Fibroblast of upper back skin (primary cell): ENCODE results near the gene ACADSB.

ENCODE experiments used
- DNase-seq: peaks from one replicate; pipeline ENCODE4 v3.0.0-alpha.2; 2013

The ACADSB gene

GRCh38 chr10:123007558-123008354 is 1.1 kb upstream of the ACADSB start:
- peak; percentile 11 for DNase-seq

GRCh38 chr10:123009105-123009820 is 457 bp downstream of the ACADSB start:
- no peak for DNase-seq

- no peak for DNase-seq
These were observed 3.2 kb downstream of the ACADSB start for GRCh38 chr10:123011987-123012386.

DNA sequence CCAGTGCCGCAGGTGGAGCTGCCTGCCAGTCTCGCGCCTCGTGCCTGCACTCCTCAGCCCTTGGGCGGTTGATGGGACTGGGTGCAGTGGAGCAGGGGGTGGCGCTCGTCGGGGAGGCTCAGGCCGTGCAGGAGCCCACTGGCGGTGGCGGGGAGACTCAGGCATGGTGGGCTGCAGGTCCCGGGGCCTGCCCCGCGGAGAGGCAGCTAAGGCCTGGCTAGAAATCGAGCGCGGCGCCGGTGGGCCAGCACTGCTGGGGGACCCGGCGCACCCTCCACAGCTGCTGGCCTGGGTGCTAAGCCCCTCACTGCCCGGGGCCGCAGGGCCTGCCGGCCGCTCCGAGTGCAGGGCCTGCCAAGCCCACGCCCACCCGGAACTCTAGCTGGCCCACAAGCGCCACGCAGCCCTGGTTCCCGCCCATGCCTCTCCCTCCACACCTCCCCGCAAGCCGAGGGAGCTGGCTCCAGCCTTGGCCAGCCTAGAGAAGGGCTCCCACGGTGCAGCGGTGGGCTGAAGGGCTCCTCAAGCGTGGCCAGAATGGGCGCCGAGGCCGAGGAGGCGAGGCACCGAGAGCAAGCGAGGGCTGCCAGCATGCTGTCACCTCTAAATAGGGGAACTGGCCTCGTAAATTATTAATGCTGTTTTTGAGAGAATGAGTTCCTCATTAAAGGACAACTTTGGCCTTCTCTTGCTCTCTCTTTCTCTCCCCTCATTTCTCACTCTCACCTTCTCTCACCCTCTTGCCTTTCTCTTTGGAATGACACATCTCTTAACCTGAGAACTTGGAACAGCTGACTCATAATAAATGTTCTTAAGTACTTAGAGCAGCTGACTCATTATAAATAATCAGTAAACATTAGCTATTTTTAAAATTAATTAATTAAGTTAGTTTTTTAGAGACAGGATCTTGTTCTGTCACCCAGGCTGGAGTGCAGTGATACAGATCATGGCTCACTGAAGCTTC is 4.9 kb downstream of the ACADSB start:
- no peak for DNase-seq

DNA sequence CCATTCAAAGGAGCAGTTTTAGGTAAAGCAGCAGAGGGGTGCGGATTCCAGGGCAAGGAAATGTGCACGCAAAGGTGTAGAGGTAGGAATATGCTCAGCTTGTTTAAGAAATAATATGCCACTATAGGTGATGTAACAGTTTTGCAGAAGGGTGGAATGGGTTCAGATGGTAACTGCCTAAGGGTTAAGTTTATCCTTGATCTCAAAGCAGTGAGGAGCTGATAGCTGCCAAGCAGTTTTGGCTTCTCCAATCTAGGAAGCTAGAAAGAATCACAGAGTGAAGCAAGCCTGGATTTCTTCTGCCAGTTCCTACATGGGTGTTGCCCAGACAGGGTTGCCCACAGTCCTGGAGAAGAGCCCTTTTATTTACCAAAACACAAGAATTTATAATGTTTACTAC is 6.0 kb downstream of the ACADSB start:
- no peak for DNase-seq

GRCh38 chr10:123016228-123016627 is 7.4 kb downstream of the ACADSB start:
- no peak for DNase-seq

DNA sequence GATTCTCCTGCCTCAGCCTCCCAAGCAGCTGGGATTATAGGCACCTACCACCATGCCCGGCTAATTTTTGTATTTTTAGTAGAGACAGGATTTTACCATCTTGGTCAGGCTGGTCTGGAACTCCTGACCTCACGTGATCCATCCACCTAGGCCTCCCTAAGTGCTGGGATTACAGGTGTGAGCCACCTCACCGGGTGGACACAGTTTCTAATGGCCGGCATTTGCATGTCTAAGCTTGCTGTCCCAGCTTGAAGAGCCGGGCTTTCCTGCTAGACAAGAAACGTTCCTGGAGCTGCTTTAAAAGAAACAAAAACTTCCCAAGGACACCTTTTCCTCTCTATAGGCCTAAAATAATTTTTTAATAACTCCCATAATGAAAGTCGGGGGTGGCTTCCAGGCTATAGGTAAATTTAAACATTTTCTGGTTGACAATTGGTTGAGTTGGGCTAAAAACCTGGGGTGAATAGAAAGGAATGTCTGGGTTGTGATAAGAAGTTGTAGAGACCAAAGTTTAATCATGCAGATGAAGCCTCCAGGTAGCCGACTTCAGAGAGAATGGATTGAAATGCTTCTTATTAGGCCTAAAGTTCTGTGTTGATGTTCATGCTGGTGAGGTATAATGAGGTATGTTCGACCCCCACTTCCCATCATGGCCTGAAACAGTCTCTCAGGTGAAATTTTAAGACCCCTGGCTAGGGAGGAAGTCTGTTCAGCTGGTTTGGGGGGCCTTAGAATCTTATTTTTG is 8.8 kb downstream of the ACADSB start:
- DNase-seq, result no peak

- no peak for DNase-seq
These were observed 9.7 kb downstream of the ACADSB start for GRCh38 chr10:123018531-123018930.

DNA sequence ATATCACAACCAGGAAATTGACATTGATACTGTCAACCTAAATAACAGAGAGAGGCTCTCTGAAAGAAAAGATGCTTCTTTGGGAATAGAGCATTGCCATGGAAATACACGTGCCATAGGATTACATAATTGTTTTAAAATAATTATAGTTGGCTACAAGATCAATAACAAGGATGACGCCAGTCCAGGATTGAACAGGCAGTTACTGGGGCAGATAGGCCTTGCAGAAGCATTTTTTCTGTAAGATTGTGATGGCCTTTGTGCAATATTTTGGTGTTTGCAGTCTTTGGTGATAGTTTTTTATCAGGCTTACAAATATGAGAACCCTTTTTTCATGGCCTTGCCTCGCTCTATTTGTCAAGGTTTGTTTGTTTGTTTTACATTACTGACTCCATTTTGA is 10.5 kb downstream of the ACADSB start:
- DNase-seq, result no peak

GRCh38 chr10:123019941-123020703 is 11.3 kb downstream of the ACADSB start:
- no peak for DNase-seq

GRCh38 chr10:123021517-123021916 is 12.7 kb downstream of the ACADSB start:
- DNase-seq, result no peak

DNA sequence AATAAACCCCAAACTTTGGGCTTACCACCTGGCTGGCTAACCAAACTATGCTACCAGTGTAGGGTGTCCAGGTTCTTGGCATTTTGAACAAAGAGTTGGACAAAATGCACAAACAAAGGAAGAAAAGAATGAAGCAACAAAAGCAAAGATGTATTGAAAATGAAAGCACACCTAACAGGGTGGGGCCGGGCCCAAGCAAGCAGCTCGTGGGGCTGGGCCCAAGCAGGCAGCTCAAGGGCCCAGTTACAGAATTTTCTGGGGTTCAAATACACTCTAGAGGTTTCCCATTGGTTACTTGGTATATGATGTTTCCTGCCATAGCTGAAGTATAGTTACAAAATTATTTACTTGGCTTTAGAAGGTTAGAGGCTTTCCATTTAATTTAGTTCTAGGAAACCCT is 15.7 kb downstream of the ACADSB start:
- no peak for DNase-seq

DNA sequence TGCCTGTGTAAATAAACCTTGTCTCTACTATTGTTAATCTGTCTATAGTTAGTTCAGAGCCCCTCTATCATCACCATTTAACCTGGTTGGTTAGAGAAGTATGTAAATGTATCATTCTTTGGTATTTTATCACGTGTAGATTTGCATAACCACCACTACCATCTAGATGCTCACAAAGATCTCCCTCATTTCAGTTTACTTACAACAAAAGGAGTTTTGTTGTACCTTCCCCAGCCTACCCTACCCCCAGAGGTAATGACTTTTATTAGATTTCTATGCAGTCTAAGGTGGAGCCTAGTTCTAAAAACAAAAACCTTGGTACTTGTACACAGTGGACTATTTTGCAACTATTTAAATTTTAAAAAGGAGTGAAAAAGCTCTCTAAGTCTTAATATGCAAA is 17.5 kb downstream of the ACADSB start:
- no peak for DNase-seq

GRCh38 chr10:123027861-123028260 is 19.1 kb downstream of the ACADSB start:
- DNase-seq, result no peak

GRCh38 chr10:123031124-123031523 is 22.3 kb downstream of the ACADSB start:
- DNase-seq, result no peak

DNA sequence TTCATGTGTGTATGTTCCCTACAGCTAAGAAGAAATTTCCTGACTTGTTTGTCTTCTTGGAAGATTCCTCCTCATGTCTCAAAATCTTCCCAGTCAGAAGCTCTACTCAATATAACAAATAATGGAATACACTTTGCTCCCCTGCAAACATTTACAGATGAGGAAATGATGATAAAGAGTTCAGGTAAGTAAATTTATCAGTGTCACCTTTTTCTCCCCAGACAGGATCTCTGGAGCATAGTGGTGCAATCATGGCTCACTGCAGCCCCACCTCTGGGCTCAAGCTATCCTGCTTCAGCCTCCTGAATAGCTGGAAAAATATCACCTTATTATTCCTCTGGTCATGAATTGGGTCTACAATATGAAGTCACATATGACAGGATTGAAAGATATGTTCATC is 25.5 kb downstream of the ACADSB start:
- DNase-seq, result no peak

GRCh38 chr10:123035467-123036086 is 26.8 kb downstream of the ACADSB start:
- DNase-seq, result no peak

GRCh38 chr10:123038782-123039631 is 30.2 kb downstream of the ACADSB start:
- no peak for DNase-seq

GRCh38 chr10:123039632-123039930 is 30.8 kb downstream of the ACADSB start:
- no peak for DNase-seq

GRCh38 chr10:123042708-123043408 is 34.1 kb downstream of the ACADSB start:
- no peak for DNase-seq
